C1 segment of cervical spinal cord (tissue), 14 donors: ENCODE results near the gene NAIF1.
"Not testable (repeated sequence)": the region's sequence is repeated elsewhere in the genome, so short reads cannot be mapped to it uniquely, and the experiment has no call there.

ENCODE experiments used
- DNase-seq, 14 donors: peaks; one replicate each; lab custom pipeline; 2025; lab: John Stamatoyannopoulos, UW

NAIF1 gene

DNA sequence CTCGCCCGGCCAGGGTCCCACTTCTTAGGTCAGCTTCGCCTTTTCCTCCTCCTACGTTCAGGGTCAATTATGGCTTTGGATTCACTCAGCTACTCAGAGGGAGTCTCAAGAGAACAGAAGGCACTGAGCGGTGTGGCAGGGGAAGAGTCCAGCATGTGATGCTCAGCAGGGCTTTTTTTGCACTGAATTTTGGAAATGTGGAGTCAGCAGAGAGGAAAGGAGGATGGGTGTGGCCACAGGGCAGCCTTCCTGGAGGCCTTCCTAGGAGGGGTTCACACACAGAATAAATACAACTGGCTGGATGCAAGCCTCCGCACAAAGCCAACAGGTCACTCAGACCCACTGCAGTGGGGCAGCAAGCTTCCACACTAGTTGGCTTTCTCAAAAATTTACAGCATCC lies 4.8 kb downstream of the NAIF1 start:
- DNase-seq: no peak

DNA sequence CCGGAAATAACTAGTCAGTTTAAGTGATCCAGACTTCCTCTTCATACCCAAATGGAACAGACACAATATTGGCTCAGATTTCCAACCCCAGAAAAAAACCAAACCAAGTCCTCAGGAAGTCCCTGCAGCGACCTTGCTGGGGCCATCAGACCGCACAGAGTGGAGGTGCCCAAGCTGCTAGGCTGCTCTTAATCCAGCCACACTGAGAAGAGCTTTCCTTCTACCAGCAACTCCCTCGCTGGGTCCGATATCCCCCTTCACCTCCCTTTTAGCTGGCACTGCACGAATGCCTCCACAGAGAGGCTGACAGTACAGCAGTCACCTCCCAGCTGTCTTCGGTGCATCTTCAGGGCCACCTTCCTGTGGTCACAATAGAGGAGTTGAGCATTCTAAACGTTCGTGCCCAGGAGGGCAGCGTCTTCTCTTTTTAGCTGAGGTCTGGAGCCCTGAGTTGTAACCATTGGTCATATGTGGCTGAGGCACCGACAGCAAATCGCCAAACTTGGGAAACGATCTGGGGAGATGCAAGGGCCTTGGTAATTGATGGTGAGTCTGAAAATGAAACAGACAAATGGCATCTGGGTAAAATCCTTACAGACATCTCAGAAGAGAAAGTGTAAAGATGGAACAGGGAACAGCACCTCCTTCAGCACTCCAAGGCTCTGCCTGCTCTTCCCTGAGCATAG lies 5.7 kb downstream of the NAIF1 start:
- DNase-seq: no peak

DNA sequence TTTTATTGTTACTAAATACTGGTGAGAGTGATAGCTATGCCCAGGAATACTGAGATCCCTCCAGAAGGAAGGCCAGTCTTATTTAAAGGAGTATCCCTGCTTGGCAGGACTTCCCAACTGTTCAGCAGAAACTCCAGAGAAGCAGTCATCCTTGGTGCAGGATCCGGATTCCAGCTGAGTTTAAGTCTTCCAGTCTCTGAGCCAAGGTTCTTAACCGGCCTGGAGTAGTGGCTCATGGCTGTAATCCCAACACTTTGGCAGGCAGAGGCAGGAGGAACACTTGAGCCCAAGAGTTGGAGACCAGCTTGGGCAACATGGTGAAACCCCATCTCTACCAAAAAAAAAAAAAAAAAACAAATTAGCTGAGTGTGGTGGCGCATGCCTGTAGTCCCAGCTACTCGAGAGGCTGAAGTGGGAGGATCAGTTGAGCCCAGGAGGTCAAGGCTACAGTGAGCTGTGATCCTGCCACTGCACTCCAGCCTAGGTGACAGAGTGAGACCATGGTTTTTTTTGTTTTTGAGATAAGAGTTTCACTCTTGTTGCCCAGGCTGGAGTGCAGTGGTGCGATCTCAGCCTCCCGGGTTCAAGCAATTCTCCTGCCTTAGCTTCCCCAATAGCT lies 7.6 kb downstream of the NAIF1 start:
- no peak for DNase-seq

DNA sequence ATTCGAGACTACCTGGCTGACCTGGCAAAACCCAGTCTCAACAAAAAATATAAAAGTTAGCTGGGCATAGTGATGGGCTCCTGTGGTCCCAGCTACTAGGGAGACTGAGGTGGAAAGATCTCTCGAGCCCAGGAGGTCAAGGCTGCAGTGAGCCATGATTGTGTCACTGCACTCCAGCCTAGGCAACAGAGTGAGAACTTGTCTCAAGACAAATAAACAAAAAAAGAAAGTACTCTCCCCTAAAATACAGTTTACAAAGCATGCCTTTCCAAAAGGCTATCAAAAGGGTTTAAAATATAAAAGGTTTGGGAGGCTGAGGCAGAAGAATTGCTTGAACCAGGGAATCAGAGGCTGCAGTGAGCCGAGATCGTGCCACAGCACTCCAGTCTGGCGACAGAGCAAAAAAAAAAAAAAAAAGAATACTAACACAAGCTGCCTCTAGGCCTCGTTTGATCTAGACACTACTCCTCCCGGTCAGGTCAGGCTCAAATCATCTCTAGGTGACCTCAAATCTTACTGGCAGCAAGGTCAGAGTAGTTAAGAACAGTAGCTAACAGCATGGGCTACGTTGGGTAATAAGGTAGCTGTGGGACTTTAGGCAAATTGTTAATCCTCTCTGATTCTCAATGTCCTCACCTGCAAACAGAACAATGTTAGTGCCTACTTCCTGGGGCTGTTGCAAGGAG lies 9.3 kb downstream of the NAIF1 start:
- DNase-seq: no peak

DNA sequence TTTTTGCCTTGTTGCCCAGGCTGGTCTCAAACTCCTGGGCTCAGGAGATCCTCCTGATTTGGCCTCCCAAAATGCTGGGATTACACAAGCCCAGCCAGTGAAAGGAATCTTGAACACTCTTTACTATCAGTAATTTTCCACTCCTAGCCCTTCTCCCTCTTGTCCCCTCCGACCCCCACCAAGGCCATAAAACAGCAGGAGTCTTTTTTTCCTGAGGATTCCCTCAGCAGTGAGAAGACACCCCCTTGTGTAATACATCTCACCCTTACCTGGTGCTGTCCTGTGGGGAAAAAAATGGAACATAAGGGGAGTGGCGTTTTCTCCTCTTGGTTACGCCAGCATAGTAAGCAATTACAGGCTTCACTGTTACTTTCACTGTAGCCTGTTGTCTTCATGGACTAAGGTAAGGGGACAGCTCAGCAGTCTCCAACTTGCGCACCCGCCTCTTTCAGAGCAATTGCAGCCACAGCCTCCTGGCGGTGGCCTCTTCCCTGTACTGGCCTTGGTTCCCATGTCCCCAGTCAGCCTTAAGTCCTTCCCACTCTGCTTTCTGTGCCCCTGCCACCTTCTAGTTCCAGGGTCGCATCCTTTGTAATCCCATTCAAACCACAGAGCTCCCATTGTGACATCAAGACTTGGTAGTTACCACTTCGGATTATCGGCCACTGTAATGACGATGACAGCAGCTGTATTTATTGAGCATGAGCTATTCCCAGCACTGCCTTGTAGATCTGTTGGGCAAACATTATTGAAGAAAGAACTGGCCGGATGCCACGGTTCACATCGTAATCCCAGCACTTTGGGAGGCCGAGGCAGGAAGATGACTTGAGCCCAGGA lies 10.0 kb downstream of the NAIF1 start:
- DNase-seq: no peak

DNA sequence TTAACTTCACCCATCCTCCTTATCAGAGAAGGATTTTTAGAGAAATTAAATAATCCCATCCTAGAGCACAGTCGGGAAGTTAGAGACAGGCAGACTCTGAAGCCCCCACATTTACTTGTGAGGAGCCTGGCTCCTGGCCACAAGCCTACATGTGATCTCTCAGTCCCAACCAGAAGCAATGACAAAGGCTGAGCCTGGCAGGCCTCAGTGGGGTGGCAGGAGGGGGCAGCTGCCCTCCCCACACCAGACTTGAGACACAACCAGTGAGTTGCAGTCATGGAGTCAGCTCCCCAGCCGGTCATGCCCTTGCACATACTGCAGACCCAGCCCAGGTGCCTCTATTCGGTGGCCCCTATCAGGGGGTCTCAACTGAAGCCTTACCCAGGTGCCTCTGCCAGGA lies 11.0 kb downstream of the NAIF1 start:
- DNase-seq: peak in 7 of 14 donors; percentile 15 to 63 (median 32)

DNA sequence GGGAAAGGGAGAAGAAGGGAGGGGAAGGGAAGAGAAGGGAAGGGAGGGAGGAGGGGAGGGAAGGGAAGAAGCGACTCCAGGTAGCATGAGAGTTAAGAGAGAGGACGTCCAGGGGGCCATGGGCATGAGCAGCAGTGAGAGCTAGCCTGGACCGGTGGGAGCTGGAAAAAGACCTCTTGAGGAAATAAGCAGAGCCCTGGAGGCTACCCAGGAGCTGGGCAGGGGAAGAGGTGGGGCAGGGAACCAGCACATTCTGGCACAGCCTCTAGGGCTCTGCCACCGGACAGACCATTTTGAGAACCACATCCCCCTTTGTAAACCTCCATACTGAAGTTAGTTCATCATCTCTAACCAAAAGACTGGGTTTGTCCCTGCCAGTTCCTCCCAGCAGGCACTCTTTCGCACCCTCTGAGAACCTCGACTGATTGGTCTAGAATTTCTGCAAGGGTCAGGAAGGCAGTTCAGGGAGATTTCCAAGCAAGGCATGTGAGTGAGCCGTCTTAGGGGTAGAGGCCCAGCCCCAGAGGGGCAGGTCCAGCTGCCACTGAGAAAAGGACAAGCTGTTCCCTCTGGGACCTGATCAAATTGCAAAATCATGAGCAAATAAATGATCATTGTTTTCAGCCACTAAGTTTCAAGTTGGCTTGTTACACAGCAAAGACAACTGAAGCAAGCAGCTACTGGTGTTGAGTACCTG lies 11.6 kb downstream of the NAIF1 start:
- DNase-seq: peak in 9 of 14 donors; percentile 10 to 63 (median 25)

DNA sequence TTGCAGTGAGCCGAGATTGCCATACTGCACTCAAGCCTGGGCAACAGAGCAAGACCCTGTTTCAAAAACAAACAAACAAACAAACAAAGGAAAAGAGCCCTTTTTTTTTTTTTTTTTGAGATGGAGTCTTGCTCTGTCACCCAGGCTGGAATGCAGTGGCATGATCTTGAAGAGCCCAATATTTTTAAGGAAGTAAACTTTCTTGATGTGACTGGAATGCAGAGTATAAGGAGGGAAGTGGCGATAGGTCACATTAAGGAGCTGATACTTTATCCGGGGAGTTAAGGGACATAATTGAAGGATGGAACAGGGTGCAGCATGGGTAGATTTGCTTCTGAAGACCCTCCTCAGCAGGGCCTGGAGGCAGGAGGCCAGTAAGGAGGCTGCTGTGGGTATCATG lies 13.0 kb downstream of the NAIF1 start:
- DNase-seq: no peak

DNA sequence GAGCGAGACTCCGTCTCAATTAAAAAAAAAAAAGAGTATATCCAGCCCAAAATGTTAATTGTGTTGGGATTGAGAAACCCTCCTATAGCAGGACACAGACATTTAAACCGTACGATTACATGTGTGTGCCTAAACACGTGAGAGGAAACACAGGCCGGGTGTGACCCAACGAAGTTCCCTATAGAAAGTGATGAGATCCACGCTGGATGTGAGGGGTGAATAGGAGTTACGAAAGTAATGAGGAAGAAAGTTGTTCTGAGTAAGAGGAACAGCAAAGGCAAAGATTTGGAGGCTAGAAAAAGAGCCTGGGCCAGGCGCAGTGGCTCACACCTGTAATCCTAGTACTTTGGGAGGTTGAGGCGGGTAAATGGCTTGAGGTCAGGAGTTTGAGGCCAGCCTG lies 13.6 kb downstream of the NAIF1 start:
- DNase-seq: peak in 7 of 14 donors; percentile 6 to 37 (median 21)

DNA sequence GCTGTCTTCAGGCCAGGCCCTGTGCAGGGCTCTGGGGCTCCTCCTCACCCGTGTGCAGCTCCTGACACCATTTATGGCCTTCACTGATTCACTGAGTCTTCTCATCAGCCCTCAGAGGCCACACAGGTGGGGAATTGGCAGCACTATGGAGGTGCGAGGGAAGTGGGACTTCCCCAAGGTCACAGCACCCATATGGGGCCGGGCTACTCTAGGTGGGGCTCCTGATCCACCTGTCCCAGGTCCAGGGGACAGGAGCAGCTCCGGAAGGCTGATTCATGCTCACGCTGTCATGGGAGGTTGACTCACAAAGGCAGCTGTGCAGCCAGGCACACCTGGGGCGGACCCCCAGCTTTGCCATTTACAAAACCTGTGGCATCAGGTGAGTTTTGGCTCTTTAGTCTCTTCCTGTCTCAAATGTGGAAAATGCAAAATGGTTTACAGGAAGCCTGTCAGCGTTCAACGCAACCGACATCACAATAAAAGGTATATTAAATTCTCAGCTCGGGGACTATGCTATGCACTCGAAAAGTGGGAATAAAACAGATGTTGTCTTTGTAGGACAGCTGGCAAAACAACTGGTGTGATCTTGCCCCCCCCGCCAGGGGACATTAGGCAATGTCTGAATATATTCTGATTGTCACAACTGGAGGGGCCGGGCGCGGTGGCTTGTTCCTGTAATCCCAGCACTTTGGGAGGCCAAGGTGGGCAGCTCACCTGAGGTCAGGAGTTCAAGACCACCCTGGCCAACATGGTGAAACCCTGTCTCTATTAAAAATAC lies 15.0 kb downstream of the NAIF1 start:
- DNase-seq: no peak

DNA sequence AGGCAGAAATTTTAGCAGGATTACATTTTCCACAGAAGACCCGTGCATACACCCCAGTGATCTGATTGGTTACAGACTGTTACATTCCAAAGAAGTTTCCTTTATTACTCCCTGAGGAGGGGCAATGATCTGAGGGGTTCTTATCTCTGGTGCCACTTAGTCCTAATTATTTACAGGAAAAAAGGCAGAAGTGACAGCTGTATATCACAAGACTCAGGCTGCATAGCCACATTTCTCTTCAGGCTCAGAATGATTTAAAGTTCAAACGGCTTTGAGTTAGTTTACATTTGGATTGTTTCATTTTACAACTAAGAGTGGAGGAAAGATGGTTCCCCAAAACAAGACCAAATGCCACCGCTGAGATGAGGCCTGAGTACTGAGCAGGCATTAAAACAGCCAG lies 17.3 kb downstream of the NAIF1 start:
- DNase-seq: no peak

DNA sequence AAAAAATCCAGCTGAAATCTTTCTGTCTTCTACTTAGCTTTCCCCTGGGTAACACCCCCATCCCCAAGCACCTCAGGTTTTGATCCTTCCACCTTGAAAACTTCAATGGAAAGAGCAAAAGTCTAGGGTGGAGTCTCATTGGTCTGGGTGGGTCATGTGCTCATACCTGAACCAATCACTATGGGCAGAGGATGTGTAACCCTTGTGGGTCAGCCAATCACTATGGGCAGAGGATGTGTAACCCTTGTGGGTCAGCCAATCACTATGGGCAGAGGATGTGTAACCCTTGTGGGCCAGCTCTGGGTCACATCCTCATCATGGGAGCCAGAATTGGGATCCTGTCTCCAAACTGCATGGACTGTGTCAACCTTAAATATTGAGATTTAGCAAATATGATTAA lies 18.5 kb downstream of the NAIF1 start:
- DNase-seq: no peak

DNA sequence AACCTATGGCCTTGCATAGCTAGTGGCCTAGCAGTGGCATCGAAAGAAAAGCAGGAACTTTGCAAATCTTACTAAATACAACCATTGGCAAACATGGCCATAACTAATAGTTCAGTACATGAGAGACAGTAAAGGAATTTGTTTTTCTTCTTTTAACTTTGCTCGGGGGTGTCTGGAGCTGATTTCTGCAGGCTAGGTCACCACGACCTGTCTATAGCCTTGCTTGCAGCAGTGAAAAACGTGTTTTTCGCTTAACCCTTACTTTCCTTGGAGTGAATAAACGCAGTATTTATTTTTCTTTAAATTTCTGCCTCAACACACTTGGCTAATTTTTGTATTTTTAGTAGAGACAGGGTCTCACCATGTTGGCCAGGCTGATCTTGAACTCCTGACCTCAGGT lies 19.9 kb downstream of the NAIF1 start:
- DNase-seq: no peak

DNA sequence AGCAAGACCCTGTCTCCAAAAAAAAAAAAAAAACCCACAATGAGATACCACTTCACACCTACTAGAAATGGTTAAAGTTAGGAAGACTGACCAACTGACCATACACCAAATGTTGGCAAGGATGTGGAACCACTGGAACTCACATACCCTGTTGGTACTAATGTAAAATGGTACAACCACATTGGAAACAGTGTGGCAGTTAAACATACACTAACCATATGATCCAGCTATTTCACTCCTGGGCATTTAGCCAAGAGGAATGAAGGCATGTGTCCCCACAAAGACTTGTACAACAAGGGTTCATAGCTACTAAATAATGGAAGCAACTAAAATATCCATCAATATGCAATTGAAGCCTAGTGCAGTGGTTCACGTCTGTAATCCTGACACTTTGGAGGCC lies 21.3 kb downstream of the NAIF1 start:
- DNase-seq: no peak

DNA sequence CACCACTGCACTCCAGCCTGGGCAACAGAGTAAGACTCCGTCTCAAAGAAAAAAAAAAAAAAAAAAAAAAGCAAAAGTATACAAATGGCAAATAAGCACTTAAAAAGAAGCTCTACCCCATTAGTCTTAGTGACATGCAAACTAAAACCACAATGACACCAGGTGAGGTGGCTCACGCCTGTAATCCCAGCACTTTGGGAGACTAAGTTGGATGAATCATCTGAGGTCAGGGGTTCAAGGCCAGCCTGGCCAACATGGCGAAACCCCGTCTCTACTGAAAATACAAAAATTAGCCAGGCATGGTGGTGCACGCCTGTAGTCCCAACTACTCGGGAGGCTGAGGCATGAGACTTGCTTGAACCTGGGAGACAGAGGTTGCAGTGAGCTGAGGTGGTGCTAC lies 21.7 kb downstream of the NAIF1 start:
- not testable (repeated sequence) for DNase-seq

DNA sequence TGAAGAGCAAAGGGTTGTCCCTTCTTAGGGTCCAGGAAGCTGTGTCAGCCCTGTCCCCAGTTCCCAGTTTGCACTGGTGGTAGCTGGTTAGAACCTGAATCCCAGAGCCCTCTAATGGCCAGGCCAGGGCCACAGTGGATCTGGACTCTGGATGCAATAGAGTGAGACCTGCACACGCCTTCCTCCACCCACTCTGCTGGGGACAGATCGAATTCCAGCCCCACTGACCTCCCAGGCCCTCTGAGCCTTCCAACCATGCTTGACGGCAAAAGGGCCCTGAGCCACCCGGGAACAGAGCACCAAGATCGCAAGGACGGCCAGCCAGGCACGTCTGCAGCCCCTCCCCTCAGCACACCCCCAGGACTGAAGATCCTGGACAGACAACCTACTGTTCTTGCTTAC lies 23.7 kb downstream of the NAIF1 start:
- no peak for DNase-seq

DNA sequence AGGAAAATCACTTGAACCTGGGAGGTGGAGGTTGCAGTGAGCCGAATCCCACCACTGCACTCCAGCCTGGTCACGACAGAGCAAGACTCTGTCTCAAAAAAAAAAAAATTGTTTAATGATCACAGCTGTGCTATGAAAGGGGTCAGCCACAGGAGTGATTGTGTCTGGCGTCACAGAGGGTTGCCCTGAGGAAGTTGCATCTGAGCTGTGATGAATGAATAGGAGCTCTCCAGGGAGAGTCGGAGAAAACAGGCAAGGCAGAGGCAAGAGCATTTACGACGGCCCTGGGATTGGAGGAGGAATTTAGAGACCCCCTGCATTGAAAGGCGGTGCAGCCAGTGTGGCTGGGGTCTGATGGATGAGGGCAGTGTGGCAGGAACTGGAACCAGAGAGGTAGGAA lies 25.1 kb downstream of the NAIF1 start:
- no peak for DNase-seq

DNA sequence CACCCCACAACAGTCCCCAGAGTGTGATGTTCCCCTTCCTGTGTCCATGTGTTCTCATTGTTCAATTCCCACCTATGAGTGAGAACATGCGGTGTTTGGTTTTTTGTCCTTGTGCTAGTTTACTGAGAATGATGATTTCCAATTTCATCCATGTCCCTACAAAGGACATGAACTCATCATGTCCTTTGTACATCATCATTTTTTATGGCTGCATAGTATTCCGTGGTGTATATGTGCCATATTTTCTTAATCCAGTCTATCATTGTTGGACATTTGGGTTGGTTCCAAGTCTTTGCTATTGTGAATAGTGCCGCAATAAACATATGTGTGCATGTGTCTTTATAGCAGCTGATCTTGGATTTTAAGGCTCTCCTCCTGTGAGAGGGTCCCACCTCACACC lies 26.3 kb downstream of the NAIF1 start:
- DNase-seq: not testable (repeated sequence)

DNA sequence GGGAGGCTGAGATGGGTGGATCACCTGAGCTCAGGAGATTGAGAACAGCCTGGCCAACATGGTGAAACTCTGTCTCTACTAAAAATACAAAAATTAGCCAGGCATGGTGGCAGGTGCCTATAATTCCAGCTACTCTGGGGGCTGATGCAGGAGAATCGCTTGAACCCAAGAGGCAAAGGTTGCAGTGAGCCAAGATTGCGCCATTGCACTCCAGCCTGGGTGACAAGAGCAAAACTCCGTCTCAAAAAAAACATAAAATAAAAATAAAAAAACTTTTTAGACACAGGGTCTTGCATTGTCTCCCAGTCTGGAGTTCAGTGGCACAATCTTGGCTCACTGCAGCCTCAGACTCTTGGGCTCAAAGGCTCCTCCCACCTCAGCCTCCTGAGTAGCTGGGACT lies 30.6 kb downstream of the NAIF1 start:
- DNase-seq: not testable (repeated sequence)

DNA sequence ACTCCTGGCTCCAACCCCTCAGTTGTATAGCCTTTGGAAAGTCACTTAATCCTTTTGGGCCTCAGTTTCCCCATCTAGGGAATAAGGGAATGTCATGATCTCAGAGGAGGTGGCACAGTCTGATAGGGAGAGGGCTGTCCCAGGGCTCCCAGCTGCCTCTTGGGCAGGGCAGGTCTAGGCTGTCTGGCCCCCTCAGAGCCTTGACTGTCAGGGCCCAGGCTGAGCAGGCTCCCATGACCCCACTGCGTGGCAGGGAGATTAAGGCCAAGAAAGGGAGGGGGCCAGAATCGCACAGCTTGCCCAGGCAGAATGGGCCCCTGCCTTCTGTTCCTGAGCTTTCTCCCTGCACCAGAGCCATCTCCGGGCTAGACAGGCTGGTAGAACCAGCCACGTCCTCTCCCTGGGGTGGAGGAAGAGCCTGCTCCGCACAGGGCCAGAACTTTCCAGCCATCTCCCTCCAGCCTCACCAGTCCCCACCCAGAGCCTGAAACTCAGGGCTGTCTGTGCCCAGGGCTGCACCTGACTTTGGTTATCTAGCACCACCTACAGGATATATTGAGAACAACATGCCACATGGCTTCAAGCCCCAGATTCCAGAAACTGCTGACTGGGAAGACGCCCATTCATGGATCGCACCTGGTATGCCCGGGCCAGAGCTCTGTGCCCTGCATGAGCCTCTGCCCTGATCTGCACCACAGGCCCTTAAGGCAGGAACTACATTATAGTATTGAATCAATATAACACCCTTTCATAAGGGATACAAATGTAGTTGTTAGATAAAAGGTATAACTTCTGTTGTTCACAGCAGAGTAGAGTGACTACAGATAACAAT lies 32.1 kb downstream of the NAIF1 start:
- peak in 12 of 14 donors; percentile 7 to 74 (median 50) for DNase-seq
